A673 (cell line): ENCODE measurements around the gene EPHB3. TPM values are rescaled to one million over a fixed set of nuclear protein-coding genes. Genes with fewer than 3 reads are reported as not detected.

Experiments
- BruUV-seq: library from RNA; stranded (reverse); fragments of 400-500 nt; replicated peaks from 2 replicates; lab custom pipeline; 2021; lab: Mats Ljungman, UMichigan
- CTCF ChIA-PET: fragments of 300-600 bp; sonication (Branson Sonifier 250); formaldehyde crosslinking; loops from one replicate; lab custom pipeline; 2022; ENCODE audit warnings: antibody characterized with exemption; lab: Charles Lee
- POLR2A ChIA-PET: fragments of 300-600 bp; sonication (Branson Sonifier 250); formaldehyde crosslinking; loops from one replicate; lab custom pipeline; 2022; ENCODE audit warnings: antibody characterized with exemption; ENCODE audit not compliant: low non-redundant PET; lab: Charles Lee
- DNase-seq: peaks from one replicate; pipeline ENCODE4 v3.0.0-alpha.2; 2015; ENCODE audit warnings: low spot score
- H3K27ac ChIP-seq: fragments of 200-600 bp; sonication (generic); 2 replicates; pipeline ENCODE4 v1.5.1; 2016; ENCODE audit warnings: mixed run types, low read depth, mild to moderate bottlenecking, mixed read lengths, antibody characterized with exemption, low read length; ENCODE audit not compliant: poor library complexity, severe bottlenecking
- H3K27me3 ChIP-seq: fragments of 200-600 bp; sonication (generic); replicated peaks from 2 replicates; pipeline ENCODE4 v1.6.1; 2017; ENCODE audit warnings: mixed run types, low read depth, mild to moderate bottlenecking, mixed read lengths, antibody characterized with exemption, low read length; ENCODE audit not compliant: insufficient read depth, poor library complexity
- H3K36me3 ChIP-seq: fragments of 200-600 bp; sonication (generic); 2 replicates; pipeline ENCODE4 v1.6.1; 2016; ENCODE audit warnings: mixed run types, mild to moderate bottlenecking, mixed read lengths, antibody characterized with exemption, low read length; ENCODE audit not compliant: insufficient read depth, poor library complexity, severe bottlenecking
- H3K4me1 ChIP-seq: fragments of 200-600 bp; sonication (generic); 2 replicates; pipeline ENCODE4 v1.6.1; 2017; ENCODE audit warnings: mixed run types, mild to moderate bottlenecking, mixed read lengths, antibody characterized with exemption, low read length; ENCODE audit not compliant: insufficient read depth, poor library complexity, severe bottlenecking
- H3K4me3 ChIP-seq: fragments of 200-600 bp; sonication (generic); 2 replicates; pipeline ENCODE4 v1.5.1; 2016; ENCODE audit warnings: low read depth, mixed run types, mild to moderate bottlenecking, mixed read lengths, low read length; ENCODE audit not compliant: poor library complexity, severe bottlenecking
- H3K9me3 ChIP-seq: fragments of 200-600 bp; sonication (generic); 2 replicates; pipeline ENCODE4 v1.6.1; 2016; ENCODE audit warnings: mixed run types, low read depth, mild to moderate bottlenecking, mixed read lengths, antibody characterized with exemption, low read length; ENCODE audit not compliant: poor library complexity, severe bottlenecking
- EZH2 ChIP-seq: fragments of 200-600 bp; sonication (generic); IDR thresholded peaks from 2 replicates; pipeline ENCODE4 v1.6.1; 2017; ENCODE audit warnings: borderline replicate concordance, low read depth, mild to moderate bottlenecking, mixed read lengths, antibody characterized with exemption, low read length; ENCODE audit not compliant: poor library complexity, severe bottlenecking
- intact Hi-C: fragments of 100-400 bp; cut with micrococcal nuclease; formaldehyde crosslinking; loops from one replicate; pipeline ENCODE4 v1.10.0; 2022; ENCODE audit not compliant: unreplicated experiment
- total RNA-seq: library from RNA; stranded (reverse); gene quantifications from 2 replicates; pipeline ENCODE4 v1.2.3, GENCODE V29; 2021
- TF ChIP-seq, protein P1 (sequence below): fragments of 300-800, 200-600 bp; sonication (generic); conservative IDR thresholded peaks from 2 replicates; pipeline ENCODE4 v1.5.1; 2017; ENCODE audit warnings: low read depth, mild to moderate bottlenecking, antibody characterized with exemption, low read length, moderate library complexity, mixed read lengths

The EPHB3 gene
- total RNA-seq, 1 experiment from 2014 or later: 15.6 TPM

DNA sequence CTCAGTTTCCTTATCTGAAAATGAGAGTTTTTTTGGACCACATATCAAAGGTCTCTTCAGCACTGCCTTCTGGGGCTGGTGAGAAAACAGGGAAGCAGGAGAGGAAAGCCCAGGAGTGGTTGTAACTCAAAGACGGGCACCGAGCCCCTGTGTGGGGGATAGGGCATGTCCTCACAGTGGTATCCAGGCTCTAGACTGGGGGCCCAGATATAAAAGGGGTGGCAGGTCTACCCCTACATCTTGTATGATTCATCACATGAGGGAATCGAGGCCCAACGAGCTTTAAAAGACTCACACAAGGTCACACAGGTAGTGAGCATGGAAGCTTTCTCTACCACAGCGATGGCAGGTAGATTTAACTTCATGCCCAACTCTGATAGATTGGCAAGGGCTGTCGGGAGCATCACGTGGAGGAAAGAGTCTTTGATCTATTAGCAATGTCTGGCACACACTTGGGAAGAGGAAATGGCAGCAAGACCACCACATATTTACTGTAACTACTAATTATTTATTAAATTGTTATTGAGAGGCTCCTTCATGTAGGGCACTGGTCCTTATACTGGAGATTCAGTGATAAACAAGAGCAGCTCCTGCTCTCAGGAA, 4.1 kb upstream of the EPHB3 start:
- no peak overlapping the region for H3K27ac ChIP-seq
- CTCF ChIA-PET: no interaction called here

GRCh38 chr3:184558726-184559125, 2.9 kb upstream of the EPHB3 start:
- no peaks in the 10 kb centered on the region for H3K9me3 ChIP-seq
- intact Hi-C loops: no loop called here
- no peaks in the 10 kb centered on the region for H3K27me3 ChIP-seq
- POLR2A ChIA-PET: no interaction called here
- TF ChIP-seq, protein P1, sequence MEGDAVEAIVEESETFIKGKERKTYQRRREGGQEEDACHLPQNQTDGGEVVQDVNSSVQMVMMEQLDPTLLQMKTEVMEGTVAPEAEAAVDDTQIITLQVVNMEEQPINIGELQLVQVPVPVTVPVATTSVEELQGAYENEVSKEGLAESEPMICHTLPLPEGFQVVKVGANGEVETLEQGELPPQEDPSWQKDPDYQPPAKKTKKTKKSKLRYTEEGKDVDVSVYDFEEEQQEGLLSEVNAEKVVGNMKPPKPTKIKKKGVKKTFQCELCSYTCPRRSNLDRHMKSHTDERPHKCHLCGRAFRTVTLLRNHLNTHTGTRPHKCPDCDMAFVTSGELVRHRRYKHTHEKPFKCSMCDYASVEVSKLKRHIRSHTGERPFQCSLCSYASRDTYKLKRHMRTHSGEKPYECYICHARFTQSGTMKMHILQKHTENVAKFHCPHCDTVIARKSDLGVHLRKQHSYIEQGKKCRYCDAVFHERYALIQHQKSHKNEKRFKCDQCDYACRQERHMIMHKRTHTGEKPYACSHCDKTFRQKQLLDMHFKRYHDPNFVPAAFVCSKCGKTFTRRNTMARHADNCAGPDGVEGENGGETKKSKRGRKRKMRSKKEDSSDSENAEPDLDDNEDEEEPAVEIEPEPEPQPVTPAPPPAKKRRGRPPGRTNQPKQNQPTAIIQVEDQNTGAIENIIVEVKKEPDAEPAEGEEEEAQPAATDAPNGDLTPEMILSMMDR: no peak
- TF ChIP-seq EZH2: no peak
- H3K27ac ChIP-seq: no peak overlapping the region
- no TSS peak for BruUV-seq
- CTCF ChIA-PET: interaction anchor here (0.5 to 0.6 kb wide), 2 partner anchors 39 to 295 kb away, joined by 3 to 7 read pairs; no protein-coding TSS in a partner anchor
- no peaks in the 10 kb centered on the region for H3K36me3 ChIP-seq
- no peak for DNase-seq
- H3K4me3 ChIP-seq: no peak overlapping the region
- H3K4me1 ChIP-seq: no peaks in the 10 kb centered on the region

More for the DNA sequence above, 4.1 kb upstream of the EPHB3 start:
- Histone ChIP-seq H3K4me3 (no peak overlapping the region), H3K27me3 (no peaks in the 10 kb centered on the region), H3K9me3 (no peaks in the 10 kb centered on the region), H3K4me1 (no peaks in the 10 kb centered on the region), H3K36me3 (no peaks in the 10 kb centered on the region)
- TF ChIP-seq, protein P1: no peak
- no peak for TF ChIP-seq EZH2
- no peak for DNase-seq
- intact Hi-C loops: no loop called here
- POLR2A ChIA-PET: no interaction called here
- no TSS peak for BruUV-seq

GRCh38 chr3:184559336-184559735, 2.2 kb upstream of the EPHB3 start:
- no peak overlapping the region for H3K4me3 ChIP-seq
- BruUV-seq: no TSS peak
- peaks cover 5% of the 10 kb centered on the region for H3K4me1 ChIP-seq
- H3K27ac ChIP-seq: no peak overlapping the region
- CTCF ChIA-PET: no interaction called here
- no peak for TF ChIP-seq EZH2
- TF ChIP-seq, protein P1: no peak
- H3K36me3 ChIP-seq: no peaks in the 10 kb centered on the region
- no peaks in the 10 kb centered on the region for H3K27me3 ChIP-seq
- no peaks in the 10 kb centered on the region for H3K9me3 ChIP-seq
- no peak for DNase-seq
- POLR2A ChIA-PET: no interaction called here
- intact Hi-C loops: no loop called here
